ELR (cell line): Measurements from ENCODE around the gene SLC25A15.

Experiments
- DNase-seq: peaks from one replicate; pipeline ENCODE4 v3.0.0-alpha.2; 2015; ENCODE audit warnings: low read depth

Gene SLC25A15

GRCh38 chr13:40789275-40790153, at the start of gene SLC25A15:
Gene SLC25A15, plus strand, starts transcription at chr13:40789611. Its CDS starts 3,616 bp downstream, at chr13:40793227.
- DNase-seq: peak; percentile 87

- no peak for DNase-seq
These were observed 40.1 kb upstream of the SLC25A15 start for GRCh38 chr13:40749327-40749726.

GRCh38 chr13:40755082-40755700, 34.2 kb upstream of the SLC25A15 start:
- DNase-seq: no peak

- no peak for DNase-seq
These were observed 33.4 kb upstream of the SLC25A15 start for GRCh38 chr13:40756042-40756441.

GRCh38 chr13:40758811-40759210, 30.6 kb upstream of the SLC25A15 start:
- no peak for DNase-seq

GRCh38 chr13:40762849-40763248, 26.6 kb upstream of the SLC25A15 start:
- peak; percentile 52 for DNase-seq

- DNase-seq: no peak
These were observed 24.6 kb upstream of the SLC25A15 start for GRCh38 chr13:40764587-40765403.

GRCh38 chr13:40765602-40766001, 23.8 kb upstream of the SLC25A15 start:
- DNase-seq: no peak

- no peak for DNase-seq
These were observed 19.4 kb upstream of the SLC25A15 start for GRCh38 chr13:40769970-40770369.

- DNase-seq: no peak
These were observed 18.8 kb upstream of the SLC25A15 start for GRCh38 chr13:40770609-40770933.

- DNase-seq: peak; percentile 98
These were observed 18.3 kb upstream of the SLC25A15 start, which contains the start of gene MRPS31 for GRCh38 chr13:40770934-40771618. Gene MRPS31, minus strand, starts transcription at chr13:40771190. Its CDS starts 54 bp downstream, at chr13:40771136.

- no peak for DNase-seq
These were observed 16.5 kb upstream of the SLC25A15 start for GRCh38 chr13:40772765-40773473.

GRCh38 chr13:40774672-40775071, 14.7 kb upstream of the SLC25A15 start:
- no peak for DNase-seq

GRCh38 chr13:40776232-40776631, 13.2 kb upstream of the SLC25A15 start:
- DNase-seq: no peak

- peak; percentile 87 for DNase-seq
These were observed 12.7 kb upstream of the SLC25A15 start for GRCh38 chr13:40776681-40777165.

- peak; percentile 74 for DNase-seq
These were observed 12.1 kb upstream of the SLC25A15 start for GRCh38 chr13:40777166-40777808.

- peak; percentile 9 for DNase-seq
These were observed 11.6 kb upstream of the SLC25A15 start for GRCh38 chr13:40777809-40778175.

- DNase-seq: no peak
These were observed 10.4 kb upstream of the SLC25A15 start for GRCh38 chr13:40779049-40779448.

GRCh38 chr13:40779796-40780285, 9.6 kb upstream of the SLC25A15 start:
- DNase-seq: no peak

GRCh38 chr13:40780822-40781401, 8.5 kb upstream of the SLC25A15 start:
- peak; percentile 49 for DNase-seq
